ENCODE data around the gene CCDC182.

Gene CCDC182

DNA sequence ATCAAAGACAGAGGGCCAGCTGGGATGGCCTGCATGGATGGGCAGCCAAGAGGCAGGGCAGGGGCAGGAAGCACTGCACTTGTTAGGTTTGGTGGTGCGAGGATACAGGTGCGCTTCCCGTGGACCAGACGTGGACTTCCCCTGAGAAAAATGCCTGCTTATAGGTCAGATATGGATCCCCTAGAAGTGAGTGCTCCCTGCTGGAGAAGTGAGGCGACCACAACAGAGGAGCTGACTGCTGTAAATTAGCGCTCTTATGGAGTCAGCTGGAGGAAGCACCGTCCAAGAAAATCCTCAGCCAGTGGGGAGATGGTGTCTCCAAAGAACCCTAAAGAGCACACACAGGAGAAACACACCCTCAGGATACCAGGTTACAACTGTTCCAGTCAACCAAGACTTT, 27.7 kb upstream of the CCDC182 start:
- no peak for DNase-seq (ENCODE audit: low read depth, low spot score)
- Histone ChIP-seq H3K4me3 (ENCODE audit: insufficient read length, low read depth) (no peak overlapping the region), H3K9ac (ENCODE audit: insufficient read length, low read depth) (no peak overlapping the region), H3K36me3 (ENCODE audit: insufficient read depth, insufficient read length, low read length) (no peaks in the 10 kb centered on the region), H3K9me3 (ENCODE audit: insufficient read depth, low read length) (no peaks in the 10 kb centered on the region), H3K27me3 (ENCODE audit: insufficient read depth, insufficient read length) (no peaks in the 10 kb centered on the region), H3K4me1 (ENCODE audit: insufficient read depth, insufficient read length) (no peaks in the 10 kb centered on the region)
- TF ChIP-seq ZNF274 (IDR thresholded peaks at IDR 0.05; ENCODE audit: low read depth, low read length), result no peak
- TF ChIP-seq SUZ12 (IDR thresholded peaks at IDR 0.05; ENCODE audit: extremely low read depth, insufficient read depth, insufficient read length), result no peak
- no peak for TF ChIP-seq YY1 (IDR thresholded peaks at IDR 0.05; ENCODE audit: insufficient read depth, insufficient read length)

DNA sequence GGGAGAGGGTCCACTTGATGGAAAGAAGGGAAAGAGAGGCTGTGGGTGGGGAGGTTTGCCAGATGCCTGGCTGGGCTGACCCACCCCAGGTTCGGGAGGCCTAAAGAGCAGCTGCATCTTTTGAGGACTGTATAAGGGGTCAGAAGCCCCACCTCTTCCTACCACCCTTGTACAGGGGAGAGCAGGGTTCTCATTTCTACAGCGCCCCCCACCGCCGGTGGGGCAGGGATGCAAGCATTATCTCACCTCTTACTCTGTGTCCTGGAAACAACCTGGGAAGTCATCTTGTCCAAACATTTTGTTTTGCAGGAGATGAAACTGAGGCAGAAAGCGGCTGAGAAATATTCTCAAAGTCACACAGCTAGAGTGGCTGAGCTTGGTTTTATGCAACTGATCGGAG, 22.5 kb upstream of the CCDC182 start:
- no peak for TF ChIP-seq YY1 (IDR thresholded peaks at IDR 0.05; ENCODE audit: insufficient read depth, insufficient read length)
- TF ChIP-seq ZNF274 (IDR thresholded peaks at IDR 0.05; ENCODE audit: low read depth, low read length), result no peak
- no peak for TF ChIP-seq SUZ12 (IDR thresholded peaks at IDR 0.05; ENCODE audit: extremely low read depth, insufficient read depth, insufficient read length)
- Histone ChIP-seq H3K9ac (ENCODE audit: insufficient read length, low read depth) (no peak overlapping the region), H3K36me3 (ENCODE audit: insufficient read depth, insufficient read length, low read length) (no peaks in the 10 kb centered on the region), H3K27me3 (ENCODE audit: insufficient read depth, insufficient read length) (no peaks in the 10 kb centered on the region), H3K4me3 (ENCODE audit: insufficient read length, low read depth) (no peak overlapping the region), H3K9me3 (ENCODE audit: insufficient read depth, low read length) (no peaks in the 10 kb centered on the region), H3K4me1 (ENCODE audit: insufficient read depth, insufficient read length) (peaks cover 8% of the 10 kb centered on the region)
- no peak for DNase-seq (ENCODE audit: low read depth, low spot score)

DNA sequence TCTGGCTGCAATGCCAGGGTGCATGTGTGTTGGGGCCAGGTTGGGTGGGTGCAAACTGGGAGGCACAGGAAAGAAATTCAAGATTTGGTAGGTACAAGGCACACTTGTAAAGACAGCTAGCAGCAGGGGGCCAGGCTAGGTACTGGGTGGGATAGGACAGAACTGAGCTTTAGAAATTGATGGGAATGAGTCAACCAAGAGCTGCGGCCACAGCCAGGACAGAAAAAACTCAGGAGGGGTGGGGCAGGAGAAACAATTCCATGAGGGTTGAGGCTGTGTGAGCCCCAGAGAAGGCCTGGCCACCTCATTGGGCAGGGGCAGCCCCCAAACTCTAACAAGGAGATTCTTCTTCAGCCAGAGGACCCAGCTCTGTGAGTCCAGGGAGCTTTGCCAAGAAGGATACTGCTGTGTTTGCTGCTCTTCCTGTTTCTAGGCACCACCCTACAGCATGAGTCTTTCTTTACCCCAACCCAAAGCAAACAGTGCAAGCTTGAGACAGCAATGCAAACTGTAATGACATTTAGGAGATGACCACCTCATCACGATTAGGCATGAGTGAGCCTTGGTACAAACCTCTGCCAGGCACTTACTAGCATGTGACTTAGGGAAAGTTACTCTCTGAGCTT, 21.3 kb upstream of the CCDC182 start:
- no peaks in the 10 kb centered on the region for H3K36me3 ChIP-seq (ENCODE audit: insufficient read depth, insufficient read length, low read length)
- H3K27me3 ChIP-seq (ENCODE audit: insufficient read depth, insufficient read length), result no peaks in the 10 kb centered on the region
- H3K4me1 ChIP-seq (ENCODE audit: insufficient read depth, insufficient read length), result peaks cover 8% of the 10 kb centered on the region
- no peak for TF ChIP-seq YY1 (IDR thresholded peaks at IDR 0.05; ENCODE audit: insufficient read depth, insufficient read length)
- TF ChIP-seq SUZ12 (IDR thresholded peaks at IDR 0.05; ENCODE audit: extremely low read depth, insufficient read depth, insufficient read length), result no peak
- H3K4me3 ChIP-seq (ENCODE audit: insufficient read length, low read depth), result no peak overlapping the region
- no peak for DNase-seq (ENCODE audit: low read depth, low spot score)
- no peak overlapping the region for H3K9ac ChIP-seq (ENCODE audit: insufficient read length, low read depth)
- H3K9me3 ChIP-seq (ENCODE audit: insufficient read depth, low read length), result no peaks in the 10 kb centered on the region

DNA sequence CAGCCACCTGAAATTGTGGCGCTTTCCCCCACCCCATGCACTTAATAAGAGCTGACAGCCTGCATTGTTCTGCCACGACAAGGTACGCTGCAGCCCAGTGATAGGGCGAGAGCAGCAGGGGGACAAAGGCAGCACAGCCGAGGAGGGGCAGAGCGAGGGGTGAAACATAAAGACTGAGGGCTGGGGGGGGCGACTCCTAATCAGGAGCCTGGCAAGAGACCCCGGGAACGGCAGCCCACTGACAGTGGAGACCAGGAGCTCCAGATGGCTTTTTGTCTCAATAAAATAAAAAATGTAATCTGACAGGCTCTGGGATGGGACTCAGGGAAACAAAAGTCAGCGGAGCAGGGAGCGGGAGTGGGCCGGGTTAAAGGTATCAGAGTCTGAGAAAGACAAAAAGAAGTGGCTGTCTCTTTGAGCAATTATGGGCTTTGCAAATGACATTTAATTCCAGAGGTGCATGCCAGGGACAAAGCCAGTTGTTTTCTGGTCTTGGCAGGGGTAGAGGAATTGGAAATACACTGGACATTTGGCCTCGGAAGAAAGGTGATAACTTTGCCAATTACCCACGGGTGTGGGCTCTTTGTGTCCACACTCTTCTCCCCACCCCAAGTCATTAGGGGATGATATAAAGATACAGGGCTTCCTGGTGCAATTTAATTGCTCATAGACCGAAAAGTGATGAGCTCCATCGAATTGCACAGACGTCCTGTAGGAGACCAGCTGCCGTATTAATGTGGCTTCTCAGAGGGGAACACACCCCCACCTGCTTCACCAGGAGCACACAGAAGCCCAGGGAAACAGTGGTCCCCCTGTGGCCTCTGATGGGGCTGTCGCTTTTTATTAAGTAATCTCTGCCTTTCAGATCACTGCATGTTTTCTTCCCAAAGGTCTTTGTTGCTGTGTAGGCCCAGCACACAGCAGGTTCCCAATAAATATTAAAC, 17.6 kb upstream of the CCDC182 start:
- no peak for DNase-seq (ENCODE audit: low read depth, low spot score)
- no peaks in the 10 kb centered on the region for H3K36me3 ChIP-seq (ENCODE audit: insufficient read depth, insufficient read length, low read length)
- peaks cover 9% of the 10 kb centered on the region for H3K4me1 ChIP-seq (ENCODE audit: insufficient read depth, insufficient read length)
- peak overlapping the region; percentile 16 for H3K9ac ChIP-seq (ENCODE audit: insufficient read length, low read depth)
- no peak overlapping the region for H3K4me3 ChIP-seq (ENCODE audit: insufficient read length, low read depth)
- no peak for TF ChIP-seq ZNF274 (IDR thresholded peaks at IDR 0.05; ENCODE audit: low read depth, low read length)
- TF ChIP-seq YY1 (IDR thresholded peaks at IDR 0.05; ENCODE audit: insufficient read depth, insufficient read length), result no peak
- peak; percentile 43 for TF ChIP-seq SUZ12 (IDR thresholded peaks at IDR 0.05; ENCODE audit: extremely low read depth, insufficient read depth, insufficient read length)
- H3K9me3 ChIP-seq (ENCODE audit: insufficient read depth, low read length), result no peaks in the 10 kb centered on the region
- no peaks in the 10 kb centered on the region for H3K27me3 ChIP-seq (ENCODE audit: insufficient read depth, insufficient read length)

DNA sequence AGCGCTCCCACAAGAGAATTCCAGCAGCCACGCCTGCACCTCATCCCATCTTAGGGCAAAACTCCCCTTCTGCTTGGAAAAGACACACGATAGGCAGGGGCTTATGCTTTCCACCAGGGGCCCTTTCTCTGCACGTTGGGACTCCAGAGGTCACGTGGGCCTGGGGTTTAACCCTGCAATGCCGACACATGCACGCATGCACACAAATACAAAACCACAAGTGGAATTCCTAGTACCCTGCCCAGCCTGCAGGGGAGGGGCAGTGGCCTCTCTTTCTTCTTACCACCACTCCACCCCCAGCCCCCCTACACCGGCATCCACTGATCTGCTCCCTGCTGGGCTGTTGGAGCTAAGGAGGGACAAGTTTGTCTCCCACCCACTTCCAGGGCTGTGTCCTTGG, 16.8 kb upstream of the CCDC182 start:
- Histone ChIP-seq H3K9me3 (ENCODE audit: insufficient read depth, low read length) (no peaks in the 10 kb centered on the region), H3K4me3 (ENCODE audit: insufficient read length, low read depth) (no peak overlapping the region), H3K27me3 (ENCODE audit: insufficient read depth, insufficient read length) (no peaks in the 10 kb centered on the region), H3K36me3 (ENCODE audit: insufficient read depth, insufficient read length, low read length) (no peaks in the 10 kb centered on the region), H3K4me1 (ENCODE audit: insufficient read depth, insufficient read length) (peaks cover 12% of the 10 kb centered on the region), H3K9ac (ENCODE audit: insufficient read length, low read depth) (peak overlapping the region; percentile 12)
- DNase-seq (ENCODE audit: low read depth, low spot score), result no peak
- no peak for TF ChIP-seq YY1 (IDR thresholded peaks at IDR 0.05; ENCODE audit: insufficient read depth, insufficient read length)
- no peak for TF ChIP-seq SUZ12 (IDR thresholded peaks at IDR 0.05; ENCODE audit: extremely low read depth, insufficient read depth, insufficient read length)
- TF ChIP-seq ZNF274 (IDR thresholded peaks at IDR 0.05; ENCODE audit: low read depth, low read length), result no peak

DNA sequence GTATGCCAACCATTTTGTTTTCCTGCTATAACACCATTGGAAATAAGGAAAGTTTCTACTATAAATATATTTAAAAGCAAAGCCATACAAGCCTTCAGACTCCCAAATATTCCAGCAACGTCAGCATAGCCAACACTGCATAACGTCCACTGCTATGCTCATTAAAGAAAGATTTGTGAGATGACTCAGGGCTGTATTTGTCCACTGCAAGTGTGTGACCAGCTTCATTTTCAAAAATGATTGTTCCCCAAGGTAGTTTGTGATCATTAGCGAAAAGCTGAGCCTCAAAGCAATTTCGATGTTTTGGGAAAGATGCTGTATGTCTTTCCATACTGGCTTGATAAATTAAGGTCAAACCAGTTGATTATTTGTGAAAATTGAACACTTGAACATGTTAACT, 14.9 kb upstream of the CCDC182 start:
- TF ChIP-seq ZNF274 (IDR thresholded peaks at IDR 0.05; ENCODE audit: low read depth, low read length), result no peak
- TF ChIP-seq SUZ12 (IDR thresholded peaks at IDR 0.05; ENCODE audit: extremely low read depth, insufficient read depth, insufficient read length), result no peak
- no peak for TF ChIP-seq YY1 (IDR thresholded peaks at IDR 0.05; ENCODE audit: insufficient read depth, insufficient read length)
- DNase-seq (ENCODE audit: low read depth, low spot score), result no peak
- H3K27me3 ChIP-seq (ENCODE audit: insufficient read depth, insufficient read length), result no peaks in the 10 kb centered on the region
- H3K4me1 ChIP-seq (ENCODE audit: insufficient read depth, insufficient read length), result peaks cover 12% of the 10 kb centered on the region
- H3K4me3 ChIP-seq (ENCODE audit: insufficient read length, low read depth), result no peak overlapping the region
- H3K9me3 ChIP-seq (ENCODE audit: insufficient read depth, low read length), result no peaks in the 10 kb centered on the region
- no peaks in the 10 kb centered on the region for H3K36me3 ChIP-seq (ENCODE audit: insufficient read depth, insufficient read length, low read length)
- H3K9ac ChIP-seq (ENCODE audit: insufficient read length, low read depth), result no peak overlapping the region

DNA sequence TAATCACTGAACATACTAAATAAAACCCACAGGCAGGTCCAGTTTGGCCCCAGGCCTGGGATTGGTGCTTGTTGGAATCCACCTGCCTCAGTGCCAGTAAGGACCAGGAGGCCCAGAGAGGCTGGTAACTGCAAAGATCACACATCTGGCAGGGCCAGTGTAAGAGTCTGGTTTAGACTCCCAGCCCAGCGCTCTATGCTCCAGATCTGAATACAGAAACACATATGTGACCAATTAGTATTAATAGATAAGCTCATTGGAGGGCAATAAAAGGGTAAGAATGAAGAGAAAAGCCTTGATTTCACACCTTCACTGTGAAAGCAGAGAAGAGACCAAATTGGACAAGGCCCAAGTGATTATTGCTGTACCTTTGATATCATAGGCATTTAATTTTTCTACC, 13.6 kb upstream of the CCDC182 start:
- Histone ChIP-seq H3K9ac (ENCODE audit: insufficient read length, low read depth) (no peak overlapping the region), H3K27me3 (ENCODE audit: insufficient read depth, insufficient read length) (no peaks in the 10 kb centered on the region), H3K36me3 (ENCODE audit: insufficient read depth, insufficient read length, low read length) (no peaks in the 10 kb centered on the region), H3K4me1 (ENCODE audit: insufficient read depth, insufficient read length) (peaks cover 12% of the 10 kb centered on the region), H3K4me3 (ENCODE audit: insufficient read length, low read depth) (no peak overlapping the region), H3K9me3 (ENCODE audit: insufficient read depth, low read length) (no peaks in the 10 kb centered on the region)
- DNase-seq (ENCODE audit: low read depth, low spot score), result no peak
- no peak for TF ChIP-seq YY1 (IDR thresholded peaks at IDR 0.05; ENCODE audit: insufficient read depth, insufficient read length)

Measured in NT2/D1 (cell line).